Omental fat pad (tissue), 4 donors: ENCODE data around the gene PLEKHA6. TPM values are rescaled to one million over a fixed set of nuclear protein-coding genes. Genes with fewer than 3 reads are reported as not detected.
"Not testable (repeated sequence)": the region's sequence is repeated elsewhere in the genome, so short reads cannot be mapped to it uniquely, and the experiment has no call there.

ENCODE experiments used
- ATAC-seq: fragments of 150-250 bp; one replicate; pipeline ENCODE4 v1.9.1; 2016; ENCODE audit warnings: mild to moderate bottlenecking, moderate library complexity; ENCODE audit not compliant: low FRiP score
- DNase-seq: peaks from one replicate; pipeline ENCODE4 v3.0.0-alpha.2; 2019; ENCODE audit warnings: low spot score
- CTCF ChIP-seq, 3 donors: fragments of 450-650 bp; IDR thresholded peaks; one replicate each; pipeline ENCODE4 v1.5.1; 2016 to 2017; ENCODE audit warnings: antibody characterized with exemption in 3 of 3, mild to moderate bottlenecking in 3 of 3, moderate library complexity in 2 of 3
- total RNA-seq, 4 donors: library from RNA; depleted of rRNA; stranded (reverse); fragments of >200 nt; gene quantifications; one replicate each; pipeline ENCODE4 v1.1.0, GENCODE V29; 2016

PLEKHA6 gene
- total RNA-seq, 4 donors from 2014 or later: 2.9 to 13.1 (median 7.5) TPM

- no peak for TF ChIP-seq CTCF (IDR thresholded peaks at IDR 0.05)
- DNase-seq: no peak
- no peak for ATAC-seq
Observed at GRCh38 chr1:204246876-204247275, 112.9 kb downstream of the PLEKHA6 start.

GRCh38 chr1:204242920-204243319 is 116.8 kb downstream of the PLEKHA6 start:
- DNase-seq (no peak), ATAC-seq (no peak)
- no peak for TF ChIP-seq CTCF (IDR thresholded peaks at IDR 0.05)

- ATAC-seq (peak; percentile 20), DNase-seq (no peak)
- no peak for TF ChIP-seq CTCF (IDR thresholded peaks at IDR 0.05)
Observed at GRCh38 chr1:204241914-204242313, 117.8 kb downstream of the PLEKHA6 start.

- TF ChIP-seq CTCF (IDR thresholded peaks at IDR 0.05): no peak
- peak; percentile 22 for ATAC-seq
- no peak for DNase-seq
Observed at GRCh38 chr1:204241050-204241449, 118.7 kb downstream of the PLEKHA6 start.

- no peak for TF ChIP-seq CTCF (IDR thresholded peaks at IDR 0.05)
- DNase-seq: no peak
- no peak for ATAC-seq
Observed at GRCh38 chr1:204240233-204240632, 119.5 kb downstream of the PLEKHA6 start.

- not testable (repeated sequence) for ATAC-seq, DNase-seq
Observed at GRCh38 chr1:204239401-204239800, 120.3 kb downstream of the PLEKHA6 start.

GRCh38 chr1:204238520-204238919 is 121.2 kb downstream of the PLEKHA6 start:
- ATAC-seq, DNase-seq: not testable (repeated sequence)

- not testable (repeated sequence) for DNase-seq, ATAC-seq
Observed at GRCh38 chr1:204237515-204237914, 122.2 kb downstream of the PLEKHA6 start.

GRCh38 chr1:204232526-204232925 is 127.2 kb downstream of the PLEKHA6 start:
- TF ChIP-seq CTCF (IDR thresholded peaks at IDR 0.05): no peak
- DNase-seq (no peak), ATAC-seq (no peak)
